Nephron (organoid): ENCODE measurements around the gene MAN2A2.

Experiments used
- H3K27ac Mint-ChIP-seq, 3 experiments: 2 replicates each; pipeline ENCODE4 v1.8.0; 2020; ENCODE audit warnings: mixed read lengths in 3 of 3, mild to moderate bottlenecking in 2 of 3, moderate library complexity in 1 of 3
- H3K27me3 Mint-ChIP-seq: 2 replicates; pipeline ENCODE4 v1.8.0; 2021; ENCODE audit warnings: low read depth, mild to moderate bottlenecking, moderate library complexity, mixed read lengths
- H3K36me3 Mint-ChIP-seq: 2 replicates; pipeline ENCODE4 v1.8.0; 2020; ENCODE audit warnings: low read depth, mixed read lengths
- H3K4me1 Mint-ChIP-seq: 2 replicates; pipeline ENCODE4 v1.8.0; 2020; ENCODE audit warnings: mixed read lengths
- H3K4me3 Mint-ChIP-seq, 3 experiments: 2 replicates each; pipeline ENCODE4 v1.8.0; 2020; ENCODE audit warnings: mild to moderate bottlenecking in 3 of 3, mixed read lengths in 3 of 3, moderate library complexity in 2 of 3
- H3K9me3 Mint-ChIP-seq: 2 replicates; pipeline ENCODE4 v1.8.0; 2020; ENCODE audit warnings: mixed read lengths
- TF ChIP-seq, protein P1 (sequence below), 3 experiments: fragments of 200-600 bp; sonication (generic); IDR thresholded peaks; one replicate each; pipeline ENCODE4 v1.5.0; 2021; ENCODE audit warnings: antibody characterized with exemption in 3 of 3; ENCODE audit not compliant: unreplicated experiment in 3 of 3

MAN2A2 gene

GRCh38 chr15:90860450-90860849 is 42.7 kb upstream of the MAN2A2 start:
- TF ChIP-seq, protein P1, sequence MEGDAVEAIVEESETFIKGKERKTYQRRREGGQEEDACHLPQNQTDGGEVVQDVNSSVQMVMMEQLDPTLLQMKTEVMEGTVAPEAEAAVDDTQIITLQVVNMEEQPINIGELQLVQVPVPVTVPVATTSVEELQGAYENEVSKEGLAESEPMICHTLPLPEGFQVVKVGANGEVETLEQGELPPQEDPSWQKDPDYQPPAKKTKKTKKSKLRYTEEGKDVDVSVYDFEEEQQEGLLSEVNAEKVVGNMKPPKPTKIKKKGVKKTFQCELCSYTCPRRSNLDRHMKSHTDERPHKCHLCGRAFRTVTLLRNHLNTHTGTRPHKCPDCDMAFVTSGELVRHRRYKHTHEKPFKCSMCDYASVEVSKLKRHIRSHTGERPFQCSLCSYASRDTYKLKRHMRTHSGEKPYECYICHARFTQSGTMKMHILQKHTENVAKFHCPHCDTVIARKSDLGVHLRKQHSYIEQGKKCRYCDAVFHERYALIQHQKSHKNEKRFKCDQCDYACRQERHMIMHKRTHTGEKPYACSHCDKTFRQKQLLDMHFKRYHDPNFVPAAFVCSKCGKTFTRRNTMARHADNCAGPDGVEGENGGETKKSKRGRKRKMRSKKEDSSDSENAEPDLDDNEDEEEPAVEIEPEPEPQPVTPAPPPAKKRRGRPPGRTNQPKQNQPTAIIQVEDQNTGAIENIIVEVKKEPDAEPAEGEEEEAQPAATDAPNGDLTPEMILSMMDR (IDR thresholded peaks at IDR 0.05; ENCODE audit: unreplicated experiment in 3 of 3): no peak
- Mint-ChIP-seq H3K9me3 (no peaks in the 10 kb centered on the region), H3K36me3 (no peaks in the 10 kb centered on the region), H3K27me3 (peaks cover 8% of the 10 kb centered on the region), H3K27ac (no peak overlapping the region), H3K4me1 (no peaks in the 10 kb centered on the region), H3K4me3 (no peak overlapping the region)

GRCh38 chr15:90860942-90861675 is 42.0 kb upstream of the MAN2A2 start:
- Mint-ChIP-seq H3K27ac (no peak overlapping the region), H3K9me3 (no peaks in the 10 kb centered on the region), H3K4me1 (no peaks in the 10 kb centered on the region), H3K36me3 (no peaks in the 10 kb centered on the region), H3K4me3 (no peak overlapping the region), H3K27me3 (peaks cover 14% of the 10 kb centered on the region)
- TF ChIP-seq, protein P1 (IDR thresholded peaks at IDR 0.05; ENCODE audit: unreplicated experiment in 3 of 3): no peak

DNA sequence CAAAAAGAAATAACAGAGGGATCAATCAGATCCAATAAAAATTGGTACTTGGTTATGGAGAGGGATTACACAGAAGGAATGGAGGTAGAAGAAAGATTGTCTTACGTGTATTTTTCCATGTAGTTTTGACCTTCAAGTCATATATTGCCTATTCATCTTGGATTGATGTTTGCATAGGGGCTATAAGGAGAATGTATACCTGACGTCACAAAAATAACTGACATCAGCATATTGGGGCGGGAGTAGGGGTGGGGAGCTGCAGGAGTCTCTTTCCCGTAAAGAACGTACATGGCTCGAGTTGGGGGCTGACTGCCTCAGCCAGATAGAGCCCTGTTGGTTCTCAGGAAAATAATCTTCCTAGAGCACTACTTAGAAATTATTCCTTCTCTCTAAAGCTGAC is 40.6 kb upstream of the MAN2A2 start:
- Mint-ChIP-seq H3K27ac (no peak overlapping the region), H3K4me3 (no peak overlapping the region), H3K9me3 (no peaks in the 10 kb centered on the region), H3K27me3 (peaks cover 17% of the 10 kb centered on the region), H3K4me1 (no peaks in the 10 kb centered on the region), H3K36me3 (no peaks in the 10 kb centered on the region)
- TF ChIP-seq, protein P1 (IDR thresholded peaks at IDR 0.05; ENCODE audit: unreplicated experiment in 3 of 3): no peak

GRCh38 chr15:90862964-90863778 is 39.9 kb upstream of the MAN2A2 start:
- peaks cover 3% of the 10 kb centered on the region for H3K4me1 Mint-ChIP-seq
- H3K27me3 Mint-ChIP-seq: peaks cover 16% of the 10 kb centered on the region
- H3K36me3 Mint-ChIP-seq: no peaks in the 10 kb centered on the region

GRCh38 chr15:90863987-90864386 is 39.1 kb upstream of the MAN2A2 start:
- H3K36me3 Mint-ChIP-seq: no peaks in the 10 kb centered on the region
- H3K27ac Mint-ChIP-seq: no peak overlapping the region
- peaks cover 8% of the 10 kb centered on the region for H3K4me1 Mint-ChIP-seq
- H3K4me3 Mint-ChIP-seq: no peak overlapping the region
- TF ChIP-seq, protein P1 (IDR thresholded peaks at IDR 0.05; ENCODE audit: unreplicated experiment in 3 of 3): no peak
- H3K9me3 Mint-ChIP-seq: no peaks in the 10 kb centered on the region
- peaks cover 17% of the 10 kb centered on the region for H3K27me3 Mint-ChIP-seq

More at GRCh38 chr15:90862964-90863778, 39.9 kb upstream of the MAN2A2 start:
- Mint-ChIP-seq H3K9me3 (no peaks in the 10 kb centered on the region), H3K4me3 (no peak overlapping the region), H3K27ac (no peak overlapping the region)
- TF ChIP-seq, protein P1 (IDR thresholded peaks at IDR 0.05; ENCODE audit: unreplicated experiment in 3 of 3): no peak
